HG02763 (cell line): Measurements from ENCODE around the gene TBC1D5.

ENCODE experiments used
- ATAC-seq: cut with Tn5 transposase; IDR thresholded peaks from one replicate; pipeline ENCODE4 v1.9.1; 2021; ENCODE audit warnings: mild to moderate bottlenecking, moderate library complexity; ENCODE audit not compliant: unreplicated experiment

The TBC1D5 gene

GRCh38 chr3:17602126-17602525, 140.3 kb downstream of the TBC1D5 start:
- ATAC-seq = no peak

GRCh38 chr3:17592956-17593355, 149.5 kb downstream of the TBC1D5 start:
- ATAC-seq = no peak

- ATAC-seq = no peak
Observed at GRCh38 chr3:17590465-17590864, 152.0 kb downstream of the TBC1D5 start.

- no peak for ATAC-seq
Observed at GRCh38 chr3:17589888-17590287, 152.5 kb downstream of the TBC1D5 start.

GRCh38 chr3:17588422-17588821, 154.0 kb downstream of the TBC1D5 start:
- ATAC-seq = no peak

GRCh38 chr3:17585394-17586325, 156.8 kb downstream of the TBC1D5 start:
- no peak for ATAC-seq

GRCh38 chr3:17584066-17584465, 158.4 kb downstream of the TBC1D5 start:
- ATAC-seq = no peak

GRCh38 chr3:17583530-17583929, 158.9 kb downstream of the TBC1D5 start:
- ATAC-seq = no peak

GRCh38 chr3:17581421-17582080, 160.9 kb downstream of the TBC1D5 start:
- no peak for ATAC-seq

GRCh38 chr3:17580901-17581300, 161.5 kb downstream of the TBC1D5 start:
- no peak for ATAC-seq

- ATAC-seq = peak; percentile 96
Observed at GRCh38 chr3:17579289-17580031, 163.0 kb downstream of the TBC1D5 start.

- no peak for ATAC-seq
Observed at GRCh38 chr3:17577796-17578520, 164.5 kb downstream of the TBC1D5 start.

- peak; percentile 91 for ATAC-seq
Observed at GRCh38 chr3:17573396-17573795, 169.0 kb downstream of the TBC1D5 start.

GRCh38 chr3:17571686-17572085, 170.7 kb downstream of the TBC1D5 start:
- ATAC-seq = no peak

GRCh38 chr3:17562845-17563244, 179.6 kb downstream of the TBC1D5 start:
- no peak for ATAC-seq

GRCh38 chr3:17558565-17558964, 183.9 kb downstream of the TBC1D5 start:
- ATAC-seq = no peak

GRCh38 chr3:17557749-17558463, 184.5 kb downstream of the TBC1D5 start:
- no peak for ATAC-seq

- ATAC-seq = no peak
Observed at GRCh38 chr3:17555525-17555924, 186.9 kb downstream of the TBC1D5 start.

GRCh38 chr3:17554078-17554477, 188.4 kb downstream of the TBC1D5 start:
- no peak for ATAC-seq

- no peak for ATAC-seq
Observed at GRCh38 chr3:17553080-17553479, 189.4 kb downstream of the TBC1D5 start.
